Endothelial cell (in vitro differentiated cells): Measurements from ENCODE around the gene FHL3. TPM values are rescaled to one million over a fixed set of nuclear protein-coding genes. Genes with fewer than 3 reads are reported as not detected.

Source experiments
- total RNA-seq: library from RNA; stranded (reverse); fragmentation: NEBNext Ultra II Directional; extraction: Animal tissue kit (Norgen Biotek cat#: 25700); gene quantifications from one replicate; pipeline ENCODE4 v1.2.1, GENCODE V29; 2021; ENCODE audit not compliant: unreplicated experiment

Gene FHL3
- total RNA-seq, 1 donor from 2014 or later: 142 TPM

Other genes starting within 250 kb of the FHL3 start
- gene EPHA10, start 240.4 kb downstream of the FHL3 start, total RNA-seq: 0.13 TPM
- gene MANEAL, start 211.7 kb downstream of the FHL3 start, total RNA-seq: 0.36 TPM
- 29.4 TPM for gene C1orf122, start 197.7 kb downstream of the FHL3 start, total RNA-seq
- gene YRDC, start 197.3 kb downstream of the FHL3 start, total RNA-seq: 11.9 TPM
- gene MTF1, start 145.9 kb downstream of the FHL3 start, total RNA-seq: 10.1 TPM
- 18.4 TPM for gene INPP5B, start 58.5 kb downstream of the FHL3 start, total RNA-seq
- 59.2 TPM for gene SF3A3, start 15.5 kb downstream of the FHL3 start, total RNA-seq
- gene UTP11, start 7.2 kb upstream of the FHL3 start, total RNA-seq: 44.7 TPM
- gene POU3F1, start 41.3 kb upstream of the FHL3 start, total RNA-seq: 1.2 TPM